ENCODE measurements around the gene DNAH6. TPM values are rescaled to one million over a fixed set of nuclear protein-coding genes. Genes with fewer than 3 reads are reported as not detected.
"Not testable (repeated sequence)": the region's sequence is repeated elsewhere in the genome, so short reads cannot be mapped to it uniquely, and the experiment has no call there.

DNAH6 gene, protein sequence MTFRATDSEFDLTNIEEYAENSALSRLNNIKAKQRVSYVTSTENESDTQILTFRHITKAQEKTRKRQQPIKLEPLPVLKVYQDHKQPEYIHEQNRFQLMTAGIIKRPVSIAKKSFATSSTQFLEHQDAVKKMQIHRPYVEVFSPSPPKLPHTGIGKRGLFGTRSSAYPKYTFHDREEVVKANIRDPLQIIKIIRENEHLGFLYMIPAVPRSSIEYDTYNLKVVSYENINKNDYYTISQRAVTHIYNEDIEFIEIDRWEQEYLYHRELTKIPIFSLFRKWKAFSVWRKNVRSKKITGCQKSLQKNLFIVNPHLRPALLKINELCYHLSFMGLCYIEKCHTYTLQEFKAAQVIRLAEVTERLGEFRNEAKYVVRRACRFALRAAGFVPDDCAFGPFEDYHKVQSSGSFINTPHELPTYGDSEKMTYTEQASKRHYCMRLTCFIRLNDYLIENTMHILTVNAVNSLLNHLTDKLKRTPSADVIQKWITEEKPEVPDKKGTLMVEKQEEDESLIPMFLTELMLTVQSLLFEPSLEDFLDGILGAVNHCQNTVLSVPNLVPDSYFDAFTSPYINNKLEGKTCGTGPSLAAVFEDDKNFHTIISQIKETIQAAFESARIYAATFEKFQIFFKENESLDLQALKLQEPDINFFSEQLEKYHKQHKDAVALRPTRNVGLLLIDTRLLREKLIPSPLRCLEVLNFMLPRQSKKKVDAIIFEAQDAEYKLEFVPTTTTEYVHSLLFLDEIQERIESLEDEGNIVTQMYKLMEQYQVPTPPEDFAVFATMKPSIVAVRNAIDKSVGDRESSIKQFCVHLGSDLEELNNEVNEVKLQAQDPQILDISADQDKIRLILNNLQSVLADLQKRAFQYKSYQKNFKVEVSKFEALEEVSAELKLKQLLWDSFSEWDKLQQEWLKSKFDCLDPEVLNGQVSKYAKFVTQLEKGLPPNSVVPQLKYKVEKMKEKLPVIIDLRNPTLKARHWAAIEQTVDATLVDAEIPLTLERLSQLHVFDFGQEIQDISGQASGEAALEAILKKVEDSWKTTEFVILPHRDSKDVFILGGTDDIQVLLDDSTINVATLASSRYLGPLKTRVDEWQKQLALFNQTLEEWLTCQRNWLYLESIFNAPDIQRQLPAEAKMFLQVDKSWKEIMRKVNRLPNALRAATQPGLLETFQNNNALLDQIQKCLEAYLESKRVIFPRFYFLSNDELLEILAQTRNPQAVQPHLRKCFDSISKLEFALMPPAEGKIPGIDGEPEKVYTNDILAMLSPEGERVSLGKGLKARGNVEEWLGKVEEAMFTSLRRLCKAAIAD (N-terminal part only)
- 4.8 and 5.5 TPM in 2 replicates for total RNA-seq
- long read RNA-seq, partial matches to known transcripts, result 1 of 7 reads
- long read RNA-seq, other reads (novel, unspliced or antisense), result 6 of 7 reads

DNA sequence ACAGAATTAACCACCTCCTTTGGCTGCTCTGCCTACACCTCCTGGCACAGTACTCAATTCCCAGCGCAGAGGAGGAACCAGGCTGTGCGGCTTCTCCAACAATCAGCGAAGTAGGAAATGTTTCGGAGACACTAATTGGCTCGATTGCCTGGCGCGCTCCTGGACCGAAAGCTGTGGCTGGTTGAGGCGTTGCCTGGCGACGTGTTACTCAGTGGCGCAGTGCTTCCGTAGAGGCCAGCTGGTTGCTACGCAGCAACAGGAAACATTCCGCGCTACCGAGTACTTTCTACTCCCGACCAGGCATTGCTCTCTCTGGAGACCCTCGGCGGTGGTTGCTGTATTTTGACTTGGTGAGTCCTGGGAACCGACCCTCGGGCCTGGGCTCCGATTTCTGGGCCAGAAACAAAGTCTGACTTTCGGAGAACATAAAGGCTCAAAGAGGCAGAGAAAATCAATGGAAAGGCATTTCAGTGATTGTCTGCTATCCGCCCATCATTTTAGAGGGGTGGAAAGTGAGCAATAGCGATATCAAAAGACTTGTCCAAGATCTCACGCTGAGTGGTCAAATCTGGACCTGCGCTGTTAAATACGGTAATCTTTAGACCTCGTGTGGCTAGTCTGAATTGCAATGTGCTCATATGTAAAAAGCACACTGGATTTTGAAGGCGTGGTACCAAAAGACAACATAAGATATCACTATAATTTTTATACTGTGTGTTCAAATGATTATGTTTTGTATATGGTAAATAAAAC lies at the start of gene DNAH6:
TSS of gene DNAH6 (plus strand) at position 265 of the 753 bp plus-strand sequence. CDS start 1,329 bp downstream, outside the sequence.
- Mint-ChIP-seq H3K27ac (peak within 1 kb of the TSS; percentile 90), H3K9me3 (ENCODE audit: low read depth) (peaks cover 12% of the 10 kb centered on the region), H3K4me3 (ENCODE audit: low read depth) (peak within 1 kb of the TSS; percentile 84), H3K36me3 (ENCODE audit: insufficient read depth) (peaks cover 3% of the 10 kb centered on the region), H3K27me3 (no peaks in the 10 kb centered on the region), H3K4me1 (ENCODE audit: low read depth) (no peaks in the 10 kb centered on the region)
- TF ChIP-seq, protein P1, sequence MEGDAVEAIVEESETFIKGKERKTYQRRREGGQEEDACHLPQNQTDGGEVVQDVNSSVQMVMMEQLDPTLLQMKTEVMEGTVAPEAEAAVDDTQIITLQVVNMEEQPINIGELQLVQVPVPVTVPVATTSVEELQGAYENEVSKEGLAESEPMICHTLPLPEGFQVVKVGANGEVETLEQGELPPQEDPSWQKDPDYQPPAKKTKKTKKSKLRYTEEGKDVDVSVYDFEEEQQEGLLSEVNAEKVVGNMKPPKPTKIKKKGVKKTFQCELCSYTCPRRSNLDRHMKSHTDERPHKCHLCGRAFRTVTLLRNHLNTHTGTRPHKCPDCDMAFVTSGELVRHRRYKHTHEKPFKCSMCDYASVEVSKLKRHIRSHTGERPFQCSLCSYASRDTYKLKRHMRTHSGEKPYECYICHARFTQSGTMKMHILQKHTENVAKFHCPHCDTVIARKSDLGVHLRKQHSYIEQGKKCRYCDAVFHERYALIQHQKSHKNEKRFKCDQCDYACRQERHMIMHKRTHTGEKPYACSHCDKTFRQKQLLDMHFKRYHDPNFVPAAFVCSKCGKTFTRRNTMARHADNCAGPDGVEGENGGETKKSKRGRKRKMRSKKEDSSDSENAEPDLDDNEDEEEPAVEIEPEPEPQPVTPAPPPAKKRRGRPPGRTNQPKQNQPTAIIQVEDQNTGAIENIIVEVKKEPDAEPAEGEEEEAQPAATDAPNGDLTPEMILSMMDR (IDR thresholded peaks at IDR 0.05; ENCODE audit: unreplicated experiment), result no peak
- DNase-seq (ENCODE audit: low spot score, unreplicated experiment), result peak; percentile 55

DNA sequence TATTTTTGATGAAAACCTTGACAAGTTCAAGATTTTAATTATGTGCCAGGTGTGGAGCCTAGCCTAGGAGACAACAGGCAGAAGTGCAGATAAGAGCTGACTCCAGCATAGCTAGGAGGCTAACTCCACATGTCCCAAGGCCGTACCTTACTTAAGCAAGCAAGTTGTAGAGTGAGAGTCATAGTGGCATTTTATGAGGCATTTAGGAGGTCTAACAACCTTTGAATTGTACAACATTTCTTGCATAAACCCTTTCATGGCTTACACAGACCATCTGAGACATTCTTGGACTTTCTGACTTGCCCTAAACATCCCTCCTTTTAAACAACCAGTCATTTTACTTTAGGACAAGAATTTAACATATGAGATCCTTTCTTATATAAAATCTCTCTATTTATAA lies 48.9 kb upstream of the DNAH6 start:
- H3K4me1 Mint-ChIP-seq (ENCODE audit: low read depth), result peaks cover 6% of the 10 kb centered on the region
- no peak overlapping the region for H3K27ac Mint-ChIP-seq
- no peak overlapping the region for H3K4me3 Mint-ChIP-seq (ENCODE audit: low read depth)
- peaks cover 38% of the 10 kb centered on the region for H3K9me3 Mint-ChIP-seq (ENCODE audit: low read depth)
- peaks cover 30% of the 10 kb centered on the region for H3K36me3 Mint-ChIP-seq (ENCODE audit: insufficient read depth)
- no peaks in the 10 kb centered on the region for H3K27me3 Mint-ChIP-seq
- TF ChIP-seq, protein P1 (IDR thresholded peaks at IDR 0.05; ENCODE audit: unreplicated experiment), result no peak
- no peak for DNase-seq (ENCODE audit: low spot score, unreplicated experiment)

DNA sequence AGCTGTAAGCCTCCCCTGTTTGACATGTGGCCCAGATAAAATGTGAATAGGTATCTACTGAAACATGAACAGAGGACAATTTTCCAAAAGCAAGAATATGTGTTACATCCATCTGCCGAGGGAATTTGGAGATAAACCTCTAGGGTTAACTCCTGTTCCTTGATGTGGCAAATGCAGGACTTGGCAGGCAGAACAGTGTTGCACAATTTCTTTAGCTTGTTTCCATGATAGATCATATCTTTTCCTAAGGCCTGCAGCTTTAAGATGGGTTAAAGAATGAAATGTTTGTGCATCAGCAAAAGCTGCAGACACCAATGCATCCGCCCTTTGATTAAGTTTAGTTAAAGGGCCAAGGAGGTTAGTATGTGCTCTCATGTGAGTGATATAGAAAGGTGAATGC lies 43.9 kb upstream of the DNAH6 start:
- Mint-ChIP-seq H3K36me3 (ENCODE audit: insufficient read depth) (peaks cover 30% of the 10 kb centered on the region), H3K9me3 (ENCODE audit: low read depth) (peaks cover 45% of the 10 kb centered on the region)
- H3K4me3 Mint-ChIP-seq (ENCODE audit: low read depth); H3K27ac Mint-ChIP-seq; H3K4me1 Mint-ChIP-seq (ENCODE audit: low read depth); H3K27me3 Mint-ChIP-seq; DNase-seq (ENCODE audit: low spot score, unreplicated experiment): not testable (repeated sequence)

DNA sequence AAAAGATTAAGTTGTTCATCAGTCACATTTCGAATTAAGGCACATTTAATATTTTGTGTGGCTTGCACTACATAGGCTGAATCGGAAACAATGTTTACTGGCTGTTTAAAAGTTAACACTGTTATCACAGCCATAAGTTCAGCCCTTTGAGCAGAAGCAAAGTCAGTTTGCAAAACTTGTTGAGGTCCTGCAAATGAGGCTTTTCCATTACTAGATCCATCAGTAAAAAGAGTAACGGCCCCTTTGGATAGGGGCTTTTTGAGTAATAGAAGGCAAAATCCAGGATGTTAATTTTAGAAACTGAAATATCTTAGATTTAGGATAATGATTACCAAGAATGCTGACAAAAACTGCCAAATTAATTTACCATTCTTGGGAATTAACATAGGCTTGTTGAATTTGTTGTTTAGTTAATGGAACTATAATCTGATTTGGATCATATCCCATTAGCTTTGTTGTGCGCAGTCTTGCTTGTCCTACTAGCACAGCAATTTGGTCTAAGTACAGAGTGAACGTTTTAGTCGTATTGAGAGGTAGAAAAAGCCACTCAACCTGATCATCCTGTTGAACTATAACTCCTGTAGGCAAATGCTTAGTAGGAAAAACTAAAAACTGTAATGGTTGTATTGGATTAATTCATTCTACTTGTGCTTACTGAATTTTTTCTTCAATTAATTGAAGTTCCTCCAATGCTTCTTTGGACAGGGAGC lies 43.3 kb upstream of the DNAH6 start:
- Mint-ChIP-seq H3K4me3 (ENCODE audit: low read depth) (no peak overlapping the region), H3K27me3 (no peaks in the 10 kb centered on the region)
- TF ChIP-seq, protein P1 (IDR thresholded peaks at IDR 0.05; ENCODE audit: unreplicated experiment), result no peak

More for the DNA sequence above, 43.3 kb upstream of the DNAH6 start:
- H3K9me3 Mint-ChIP-seq (ENCODE audit: low read depth), result peaks cover 51% of the 10 kb centered on the region
- no peak for DNase-seq (ENCODE audit: low spot score, unreplicated experiment)
- H3K36me3 Mint-ChIP-seq (ENCODE audit: insufficient read depth), result peaks cover 35% of the 10 kb centered on the region
- H3K27ac Mint-ChIP-seq, result no peak overlapping the region
- no peaks in the 10 kb centered on the region for H3K4me1 Mint-ChIP-seq (ENCODE audit: low read depth)
